Lung microvascular endothelial cell (primary cell): ENCODE data around the gene OAT. TPM values are rescaled to one million over a fixed set of nuclear protein-coding genes. Genes with fewer than 3 reads are reported as not detected.
A peak's percentile ranks its signal among the peaks of the same experiment; 100 is the strongest.

ENCODE experiments used
- DNase-seq, 2 donors: peaks; one replicate each; pipeline versions ENCODE4 v3.0.0 to v3.0.0-alpha.2; 2010; ENCODE audit warnings: low read depth in 2 of 2
- total RNA-seq: library from RNA; depleted of rRNA; stranded (reverse); fragments of >200 nt; gene quantifications from 2 replicates; pipeline ENCODE4 v1.2.1, GENCODE V29; 2014

Gene OAT
- total RNA-seq, 1 donor from 2014 or later, result 82.5 TPM

GRCh38 chr10:124403548-124403947, 15.2 kb downstream of the OAT start:
- peak; percentile 85 to 87 for DNase-seq

DNA sequence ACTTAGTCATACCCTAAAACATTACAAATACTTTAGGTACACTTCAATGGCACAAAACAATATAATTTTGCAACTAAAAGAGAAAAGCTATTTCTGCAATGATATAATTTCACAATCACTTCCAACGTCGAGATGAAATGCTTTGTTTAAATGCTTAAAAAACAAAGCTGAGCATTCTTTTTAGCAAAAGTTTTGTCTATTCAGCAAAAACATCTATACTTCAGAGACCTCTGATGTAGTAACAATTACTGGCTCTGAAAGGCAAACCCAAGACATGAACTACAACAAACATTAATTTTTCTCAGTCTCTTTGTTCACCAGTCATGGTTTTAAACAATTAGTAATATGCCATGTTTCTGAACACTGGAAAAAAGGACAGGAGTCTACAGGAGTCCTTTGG, 16.4 kb downstream of the OAT start:
- DNase-seq, result no peak

DNA sequence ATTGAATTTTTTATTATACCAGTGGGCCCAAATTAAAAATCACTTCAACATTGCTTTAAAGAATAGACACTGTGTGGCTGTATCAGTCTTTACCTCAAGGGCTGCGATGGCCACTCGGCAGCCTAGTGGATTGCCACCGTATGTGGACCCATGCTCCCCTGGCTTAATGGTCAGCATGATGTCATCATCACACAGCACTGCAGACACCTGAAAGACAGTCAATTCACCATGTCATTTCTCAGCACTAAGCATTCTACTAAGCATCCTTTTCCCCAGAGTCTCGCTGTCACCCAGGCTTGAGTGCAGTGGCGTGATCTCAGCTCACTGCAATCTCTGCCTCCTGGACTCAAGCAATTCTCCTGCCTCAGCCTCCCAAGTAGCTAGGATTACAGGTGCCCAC, 17.1 kb downstream of the OAT start:
- DNase-seq, result no peak

DNA sequence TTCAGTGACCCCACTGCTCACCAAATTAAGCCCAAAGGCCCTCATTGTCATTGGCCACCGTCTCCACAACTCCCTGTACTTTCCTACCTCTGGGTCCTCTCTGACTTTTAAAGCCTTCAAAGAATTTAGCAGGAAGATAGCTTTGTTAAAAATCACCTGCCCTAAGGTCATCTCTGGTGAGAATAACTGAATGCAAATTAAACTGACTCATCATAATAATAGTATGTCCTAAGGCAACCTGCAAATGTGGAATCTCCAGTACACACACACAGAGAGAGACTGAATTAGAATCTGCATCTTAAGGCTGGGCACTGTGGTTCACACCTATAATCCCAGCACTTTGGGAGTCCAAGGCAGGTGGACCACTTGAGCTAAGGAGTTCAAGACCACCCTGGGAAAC, 24.1 kb downstream of the OAT start:
- no peak for DNase-seq

- no peak for DNase-seq
Observed at GRCh38 chr10:124392626-124393342, 25.9 kb downstream of the OAT start.

GRCh38 chr10:124390471-124391187, 28.1 kb downstream of the OAT start:
- no peak for DNase-seq

GRCh38 chr10:124389613-124390361, 28.9 kb downstream of the OAT start:
- no peak for DNase-seq

GRCh38 chr10:124388823-124389612, 29.7 kb downstream of the OAT start:
- DNase-seq, result peak; percentile 80 to 89

DNA sequence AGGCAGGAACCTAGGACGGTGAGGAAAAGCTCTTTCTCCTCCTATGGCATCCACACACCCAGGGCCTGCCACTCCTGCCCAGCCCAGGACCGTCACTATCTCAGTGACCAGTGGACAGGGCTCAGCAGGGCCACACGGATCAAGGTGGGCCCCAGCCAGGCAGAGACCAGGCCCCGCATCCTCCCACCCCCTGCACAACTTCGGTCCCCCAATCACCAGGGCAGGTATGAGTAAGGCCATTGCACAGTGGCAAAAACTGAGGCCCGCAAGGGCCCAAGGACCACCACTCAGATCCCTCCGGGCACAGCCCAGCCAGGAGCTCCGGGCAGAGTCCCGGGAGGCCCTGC, 30.3 kb downstream of the OAT start:
- DNase-seq, result no peak

- no peak for DNase-seq
Observed at GRCh38 chr10:124387078-124387874, 31.4 kb downstream of the OAT start.

- no peak for DNase-seq
Observed at GRCh38 chr10:124386186-124387077, 32.3 kb downstream of the OAT start.

GRCh38 chr10:124385627-124386185, 33.0 kb downstream of the OAT start:
- no peak for DNase-seq

- DNase-seq, result no peak
Observed at GRCh38 chr10:124384591-124385190, 34.0 kb downstream of the OAT start.

GRCh38 chr10:124384172-124384571, 34.6 kb downstream of the OAT start:
- no peak for DNase-seq

GRCh38 chr10:124383496-124383895, 35.2 kb downstream of the OAT start:
- DNase-seq, result no peak

DNA sequence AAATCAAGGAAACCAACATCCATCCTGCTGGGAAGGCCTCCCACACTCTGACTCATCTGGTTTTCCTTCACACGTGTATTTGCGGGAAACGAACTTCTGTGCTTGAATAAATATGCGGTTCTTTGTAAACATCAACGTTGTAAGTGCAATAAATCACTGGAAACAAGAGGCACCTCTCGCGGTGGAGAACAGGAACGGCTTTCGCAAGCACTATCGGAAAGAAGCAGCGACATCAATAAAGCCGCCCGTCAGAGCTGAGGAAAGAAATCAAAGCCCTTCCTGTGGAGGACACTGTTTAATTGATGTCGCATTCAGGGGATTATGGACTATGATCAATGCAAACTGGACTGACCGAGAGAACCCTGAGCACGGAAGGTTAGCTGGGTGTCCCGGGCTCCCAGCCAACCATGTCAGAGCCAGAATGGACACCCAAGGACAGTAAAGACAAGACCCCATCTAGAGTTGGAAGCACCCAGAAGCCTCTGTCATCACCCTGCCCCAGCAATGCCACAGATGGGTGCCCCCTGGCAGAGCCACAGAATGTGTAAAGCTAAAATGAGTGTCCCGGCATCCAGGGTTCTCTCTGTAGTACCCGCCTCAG, 37.6 kb downstream of the OAT start:
- DNase-seq, result peak; percentile 43 to 46

GRCh38 chr10:124380256-124380995, 38.3 kb downstream of the OAT start:
- DNase-seq, result no peak

- peak in 1 of 2 donors; percentile 76 for DNase-seq
Observed at GRCh38 chr10:124379609-124380193, 39.0 kb downstream of the OAT start.
